Subcutaneous adipose tissue (tissue), 4 donors: ENCODE results near the gene IRF2BPL. TPM values are rescaled to one million over a fixed set of nuclear protein-coding genes. Genes with fewer than 3 reads are reported as not detected.

Source experiments
- CTCF ChIP-seq: fragments of 450-650 bp; IDR thresholded peaks from one replicate; pipeline ENCODE4 v1.5.1; 2016; ENCODE audit warnings: low read depth, mild to moderate bottlenecking, control low read depth, antibody characterized with exemption, moderate library complexity
- total RNA-seq, 4 donors: library from RNA; depleted of rRNA; stranded (reverse); fragments of >200 nt; gene quantifications; one replicate each; pipeline ENCODE4 v1.1.0, GENCODE V29; 2016

The IRF2BPL gene
- total RNA-seq, 4 donors from 2014 or later = 14.0 to 76.7 (median 26.1) TPM

GRCh38 chr14:77031759-77032490, 3.4 kb upstream of the IRF2BPL start:
- no peak for TF ChIP-seq CTCF

- TF ChIP-seq CTCF = no peak
Observed at GRCh38 chr14:77027538-77028383, 747 bp downstream of the IRF2BPL start.

GRCh38 chr14:77026930-77027537, 1.5 kb downstream of the IRF2BPL start:
- TF ChIP-seq CTCF = no peak

- no peak for TF ChIP-seq CTCF
Observed at GRCh38 chr14:77026166-77026929, 2.2 kb downstream of the IRF2BPL start.

GRCh38 chr14:77025744-77026165, 2.8 kb downstream of the IRF2BPL start:
- TF ChIP-seq CTCF = no peak

- no peak for TF ChIP-seq CTCF
Observed at GRCh38 chr14:77024171-77024691, 4.3 kb downstream of the IRF2BPL start.
